Measurements from ENCODE around the gene RREB1.

RREB1 gene

GRCh38 chr6:7100072-7100752, 7.5 kb upstream of the RREB1 start:
- H3K36me3 ChIP-seq: no peaks in the 10 kb centered on the region
- H3K27me3 ChIP-seq: no peaks in the 10 kb centered on the region
- no peak overlapping the region for H3K4me3 ChIP-seq (ENCODE audit: low read depth in 1 of 2, low read length in 1 of 2)
- peaks cover 6 to 7% of the 10 kb centered on the region in 2 experiments for H3K4me1 ChIP-seq (ENCODE audit: control insufficient read depth in 1 of 2, insufficient read depth in 1 of 2, low read depth in 1 of 2, low read length in 1 of 2)
- no peaks in the 10 kb centered on the region for H3K9me3 ChIP-seq
- TF ChIP-seq, protein P1, sequence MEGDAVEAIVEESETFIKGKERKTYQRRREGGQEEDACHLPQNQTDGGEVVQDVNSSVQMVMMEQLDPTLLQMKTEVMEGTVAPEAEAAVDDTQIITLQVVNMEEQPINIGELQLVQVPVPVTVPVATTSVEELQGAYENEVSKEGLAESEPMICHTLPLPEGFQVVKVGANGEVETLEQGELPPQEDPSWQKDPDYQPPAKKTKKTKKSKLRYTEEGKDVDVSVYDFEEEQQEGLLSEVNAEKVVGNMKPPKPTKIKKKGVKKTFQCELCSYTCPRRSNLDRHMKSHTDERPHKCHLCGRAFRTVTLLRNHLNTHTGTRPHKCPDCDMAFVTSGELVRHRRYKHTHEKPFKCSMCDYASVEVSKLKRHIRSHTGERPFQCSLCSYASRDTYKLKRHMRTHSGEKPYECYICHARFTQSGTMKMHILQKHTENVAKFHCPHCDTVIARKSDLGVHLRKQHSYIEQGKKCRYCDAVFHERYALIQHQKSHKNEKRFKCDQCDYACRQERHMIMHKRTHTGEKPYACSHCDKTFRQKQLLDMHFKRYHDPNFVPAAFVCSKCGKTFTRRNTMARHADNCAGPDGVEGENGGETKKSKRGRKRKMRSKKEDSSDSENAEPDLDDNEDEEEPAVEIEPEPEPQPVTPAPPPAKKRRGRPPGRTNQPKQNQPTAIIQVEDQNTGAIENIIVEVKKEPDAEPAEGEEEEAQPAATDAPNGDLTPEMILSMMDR (IDR thresholded peaks at IDR 0.05): no peak
- H3K27ac ChIP-seq: peak overlapping the region; percentile 15

GRCh38 chr6:7100753-7101081, 7.0 kb upstream of the RREB1 start:
- TF ChIP-seq, protein P1 (IDR thresholded peaks at IDR 0.05): no peak
- Histone ChIP-seq H3K4me1 (ENCODE audit: control insufficient read depth in 1 of 2, insufficient read depth in 1 of 2, low read depth in 1 of 2, low read length in 1 of 2) (peaks cover 6 to 7% of the 10 kb centered on the region in 2 experiments), H3K36me3 (no peaks in the 10 kb centered on the region), H3K27ac (no peak overlapping the region), H3K9me3 (no peaks in the 10 kb centered on the region), H3K27me3 (no peaks in the 10 kb centered on the region), H3K4me3 (ENCODE audit: low read depth in 1 of 2, low read length in 1 of 2) (no peak overlapping the region)

GRCh38 chr6:7101290-7101689, 6.5 kb upstream of the RREB1 start:
- TF ChIP-seq, protein P1 (IDR thresholded peaks at IDR 0.05): no peak
- Histone ChIP-seq H3K4me3 (ENCODE audit: low read depth in 1 of 2, low read length in 1 of 2) (no peak overlapping the region), H3K27ac (no peak overlapping the region), H3K4me1 (ENCODE audit: control insufficient read depth in 1 of 2, insufficient read depth in 1 of 2, low read depth in 1 of 2, low read length in 1 of 2) (peaks cover 6 to 9% of the 10 kb centered on the region in 2 experiments), H3K27me3 (no peaks in the 10 kb centered on the region), H3K36me3 (no peaks in the 10 kb centered on the region), H3K9me3 (no peaks in the 10 kb centered on the region)

GRCh38 chr6:7104752-7105151, 3.0 kb upstream of the RREB1 start:
- H3K27ac ChIP-seq: no peak overlapping the region
- no peaks in the 10 kb centered on the region for H3K36me3 ChIP-seq
- no peaks in the 10 kb centered on the region for H3K9me3 ChIP-seq
- H3K4me1 ChIP-seq (ENCODE audit: control insufficient read depth in 1 of 2, insufficient read depth in 1 of 2, low read depth in 1 of 2, low read length in 1 of 2): peaks cover 17 to 23% of the 10 kb centered on the region in 2 experiments
- TF ChIP-seq, protein P1 (IDR thresholded peaks at IDR 0.05): no peak
- H3K4me3 ChIP-seq (ENCODE audit: low read depth in 1 of 2, low read length in 1 of 2): no peak overlapping the region
- no peaks in the 10 kb centered on the region for H3K27me3 ChIP-seq

GRCh38 chr6:7106215-7106751, 1.5 kb upstream of the RREB1 start:
- Histone ChIP-seq H3K4me1 (ENCODE audit: control insufficient read depth in 1 of 2, insufficient read depth in 1 of 2, low read depth in 1 of 2, low read length in 1 of 2) (peaks cover 25 to 26% of the 10 kb centered on the region in 2 experiments), H3K4me3 (ENCODE audit: low read depth in 1 of 2, low read length in 1 of 2) (peak overlapping the region; percentile 93 to 98), H3K9me3 (no peaks in the 10 kb centered on the region), H3K27ac (peak overlapping the region; percentile 87), H3K36me3 (no peaks in the 10 kb centered on the region), H3K27me3 (no peaks in the 10 kb centered on the region)
- TF ChIP-seq, protein P1 (IDR thresholded peaks at IDR 0.05): no peak
